HCT116 (cell line): Measurements from ENCODE around the gene CCS. TPM values are rescaled to one million over a fixed set of nuclear protein-coding genes. Genes with fewer than 3 reads are reported as not detected.

Experiments used
- ATAC-seq: fragments of 200-7000 bp; cut with Tn5 transposase; 2 replicates; pipeline ENCODE4 v1.9.1; 2020; ENCODE audit warnings: mild to moderate bottlenecking, moderate library complexity
- BruUV-seq: library from RNA; stranded (reverse); fragments of 400-500 nt; replicated peaks from 2 replicates; lab custom pipeline; 2021; lab: Mats Ljungman, UMichigan
- CTCF ChIA-PET: fragments of 300-600 bp; sonication (Branson Sonifier 250); formaldehyde crosslinking; loops from one replicate; lab custom pipeline; 2021; ENCODE audit warnings: antibody characterized with exemption; lab: Charles Lee
- POLR2A ChIA-PET: fragments of 300-600, 350-600 bp; sonication (Branson Sonifier 250); formaldehyde crosslinking; loops from one replicate; lab custom pipeline; 2021; ENCODE audit warnings: antibody characterized with exemption; lab: Charles Lee
- RAD21 ChIA-PET, 2 experiments: fragments of 300-600 bp; sonication (Branson Sonifier 250); formaldehyde crosslinking; loops; one replicate each; lab custom pipeline; 2023; ENCODE audit warnings: low total read pairs in 2 of 2; ENCODE audit not compliant: uncharacterized antibody in 2 of 2, unreplicated experiment in 2 of 2, low non-redundant PET in 1 of 2; lab: Charles Lee
- DNase-seq: peaks from one replicate; pipeline ENCODE4 v3.0.0-alpha.2; 2010; ENCODE audit warnings: low read depth, low spot score
- H2AFZ ChIP-seq: fragments of 200-600 bp; shearing (Covaris generic), sonication (generic); 2 replicates; pipeline ENCODE4 v1.6.1; 2017; ENCODE audit warnings: low read depth, mixed run types, mixed read lengths, antibody characterized with exemption, low read length; ENCODE audit not compliant: poor library complexity, severe bottlenecking
- H3K27ac ChIP-seq: 2 replicates; pipeline ENCODE4 v1.5.1; 2012; ENCODE audit warnings: low read depth, low read length
- H3K27me3 ChIP-seq: fragments of 200-600 bp; sonication (generic); 2 replicates; pipeline ENCODE4 v1.6.1; 2016; ENCODE audit warnings: mixed run types, low read length, mixed read lengths; ENCODE audit not compliant: insufficient read depth
- H3K36me3 ChIP-seq, 2 experiments: fragments of 200-500 bp in 1 of 2; fragments of 200-600 bp in 1 of 2; sonication (Bioruptor generic) in 1 of 2; sonication (generic) in 1 of 2; 2 replicates each; pipeline versions ENCODE4 v1.5.1 to v1.6.1; 2014 to 2016; ENCODE audit warnings: low read length in 2 of 2, inconsistent platforms in 1 of 2, mixed read lengths in 1 of 2, mixed run types in 1 of 2; ENCODE audit not compliant: insufficient read depth in 2 of 2, control insufficient read depth in 1 of 2
- H3K4me1 ChIP-seq, 2 experiments: fragments of 200-600 bp in 1 of 2; sonication (generic) in 1 of 2; 2 replicates each; pipeline versions ENCODE4 v1.5.1 to v1.6.1; 2012 to 2017; ENCODE audit warnings: low read length in 2 of 2, inconsistent platforms in 1 of 2, mild to moderate bottlenecking in 1 of 2, mixed read lengths in 1 of 2, mixed run types in 1 of 2, moderate library complexity in 1 of 2; ENCODE audit not compliant: insufficient read depth in 2 of 2, control insufficient read depth in 1 of 2
- H3K4me2 ChIP-seq: fragments of 200-600 bp; sonication (generic); 2 replicates; pipeline ENCODE4 v1.6.1; 2017; ENCODE audit warnings: mixed run types, low read length, mixed read lengths
- H3K4me3 ChIP-seq, 2 experiments: fragments of 200-600 bp in 1 of 2; sonication (generic) in 1 of 2; replicated peaks in 1 of 2; 2 replicates each; pipeline ENCODE4 v1.5.1; 2011 to 2016; ENCODE audit warnings: low read length in 2 of 2, control low read depth in 1 of 2, low read depth in 1 of 2, mild to moderate bottlenecking in 1 of 2, mixed read lengths in 1 of 2, mixed run types in 1 of 2
- H3K79me2 ChIP-seq: fragments of 200-600 bp; sonication (generic); 2 replicates; pipeline ENCODE4 v1.6.1; 2017; ENCODE audit warnings: mild to moderate bottlenecking, mixed run types, low read length, moderate library complexity, mixed read lengths; ENCODE audit not compliant: insufficient read depth
- H3K9ac ChIP-seq: fragments of 200-600 bp; sonication (generic); 2 replicates; pipeline ENCODE4 v1.6.1; 2016; ENCODE audit warnings: low read length, mixed read lengths
- H3K9me2 ChIP-seq: fragments of 200-600 bp; sonication (generic), shearing (Covaris generic); 2 replicates; pipeline ENCODE4 v1.6.1; 2017; ENCODE audit warnings: mixed run types, mild to moderate bottlenecking, moderate library complexity; ENCODE audit not compliant: insufficient read depth
- H3K9me3 ChIP-seq, 2 experiments: fragments of 200-500 bp in 1 of 2; fragments of 200-600 bp in 1 of 2; sonication (Bioruptor generic) in 1 of 2; sonication (generic) in 1 of 2; 2 replicates each; pipeline ENCODE4 v1.6.1; 2014 to 2017; ENCODE audit warnings: low read length in 2 of 2, mixed read lengths in 2 of 2, inconsistent platforms in 1 of 2, low read depth in 1 of 2, mild to moderate bottlenecking in 1 of 2, mixed run types in 1 of 2, moderate library complexity in 1 of 2; ENCODE audit not compliant: control insufficient read depth in 1 of 2, insufficient read depth in 1 of 2
- H4K20me1 ChIP-seq: fragments of 200-600 bp; sonication (generic), shearing (Covaris generic); 2 replicates; pipeline ENCODE4 v1.6.1; 2017; ENCODE audit warnings: mixed run types, mild to moderate bottlenecking, moderate library complexity; ENCODE audit not compliant: insufficient read depth
- CBX3 ChIP-seq: IDR thresholded peaks from 2 replicates; pipeline ENCODE4 v1.6.1; 2012; ENCODE audit warnings: low read depth
- ELF1 ChIP-seq: IDR thresholded peaks from 2 replicates; pipeline ENCODE4 v1.6.1; 2012; ENCODE audit warnings: low read depth, borderline replicate concordance
- EZH2 ChIP-seq: fragments of 200-600 bp; sonication (generic); IDR thresholded peaks from 2 replicates; pipeline ENCODE4 v1.6.1; 2017; ENCODE audit warnings: antibody characterized with exemption, mixed run types
- EZH2phosphoT487 ChIP-seq: fragments of 200-600 bp; IDR thresholded peaks from 2 replicates; pipeline ENCODE4 v1.6.1; 2018; ENCODE audit warnings: antibody characterized with exemption, borderline replicate concordance
- FOSL1 ChIP-seq: IDR thresholded peaks from 2 replicates; pipeline ENCODE4 v1.6.1; 2012; ENCODE audit warnings: low read depth
- JUND ChIP-seq: IDR thresholded peaks from 2 replicates; pipeline ENCODE4 v1.6.1; 2012
- POLR2A ChIP-seq: IDR thresholded peaks from 2 replicates; pipeline ENCODE4 v1.7.0; 2011; ENCODE audit warnings: borderline replicate concordance; ENCODE audit not compliant: insufficient read depth, insufficient read length; ENCODE audit errors: extremely low read depth
- POLR2AphosphoS5 ChIP-seq: IDR thresholded peaks from 2 replicates; pipeline ENCODE4 v1.6.1; 2011; ENCODE audit warnings: mild to moderate bottlenecking, low read depth, low read length, moderate library complexity
- RAD21 ChIP-seq: IDR thresholded peaks from 2 replicates; pipeline ENCODE4 v1.6.1; 2012; ENCODE audit warnings: low read depth, mild to moderate bottlenecking
- SIN3A ChIP-seq: IDR thresholded peaks from 2 replicates; pipeline ENCODE4 v1.6.1; 2012; ENCODE audit warnings: low read depth
- SP1 ChIP-seq: IDR thresholded peaks from 2 replicates; pipeline ENCODE4 v1.6.1; 2012; ENCODE audit warnings: low read depth
- SRF ChIP-seq: IDR thresholded peaks from 2 replicates; pipeline ENCODE4 v1.6.1; 2012; ENCODE audit warnings: low read depth
- TCF7L2 ChIP-seq: IDR thresholded peaks from 2 replicates; pipeline ENCODE4 v1.7.0; 2011; ENCODE audit warnings: borderline replicate concordance, inconsistent platforms; ENCODE audit not compliant: insufficient read depth, insufficient read length; ENCODE audit errors: extremely low read depth
- YY1 ChIP-seq: IDR thresholded peaks from 2 replicates; pipeline ENCODE4 v1.6.1; 2011; ENCODE audit warnings: low read length, low read depth, moderate library complexity, mild to moderate bottlenecking; ENCODE audit not compliant: insufficient replicate concordance; ENCODE audit errors: extremely low read depth
- ZFX ChIP-seq: fragments of 450-650 bp; IDR thresholded peaks from 2 replicates; pipeline ENCODE4 v1.6.1; 2017
- ZNF274 ChIP-seq: fragments of 200-500 bp; sonication (Bioruptor generic); IDR thresholded peaks from 2 replicates; pipeline ENCODE4 v1.6.1; 2014; ENCODE audit warnings: mild to moderate bottlenecking, low read depth, low read length, inconsistent platforms
- intact Hi-C: fragments of 100-400 bp; cut with micrococcal nuclease; formaldehyde crosslinking; loops from 2 replicates; pipeline ENCODE4 v1.10.0; 2022
- total RNA-seq: library from RNA; stranded (reverse); gene quantifications from one replicate; pipeline ENCODE4 v1.2.1, GENCODE V29; 2021; ENCODE audit not compliant: unreplicated experiment
- TF ChIP-seq, protein P1 (sequence below), 3 experiments: fragments of 200-600 bp in 1 of 3; sonication (generic) in 1 of 3; IDR thresholded peaks in 2 of 3; conservative IDR thresholded peaks in 1 of 3; 2 replicates each; pipeline ENCODE4 v1.5.1; 2012 to 2017; ENCODE audit warnings: low read depth in 2 of 3, low read length in 2 of 3, antibody characterized with exemption in 1 of 3, borderline replicate concordance in 1 of 3, control low read depth in 1 of 3, mild to moderate bottlenecking in 1 of 3, mixed read lengths in 1 of 3, mixed run types in 1 of 3, moderate library complexity in 1 of 3; ENCODE audit not compliant: insufficient read depth in 1 of 3
- TF ChIP-seq, protein P2 (sequence below): IDR thresholded peaks from 2 replicates; pipeline ENCODE4 v1.6.1; 2012
- TF ChIP-seq, protein P3 (sequence below): IDR thresholded peaks from 2 replicates; pipeline ENCODE4 v1.6.1; 2012

Gene CCS
- total RNA-seq, 1 experiment from 2014 or later: 40.6 TPM

DNA sequence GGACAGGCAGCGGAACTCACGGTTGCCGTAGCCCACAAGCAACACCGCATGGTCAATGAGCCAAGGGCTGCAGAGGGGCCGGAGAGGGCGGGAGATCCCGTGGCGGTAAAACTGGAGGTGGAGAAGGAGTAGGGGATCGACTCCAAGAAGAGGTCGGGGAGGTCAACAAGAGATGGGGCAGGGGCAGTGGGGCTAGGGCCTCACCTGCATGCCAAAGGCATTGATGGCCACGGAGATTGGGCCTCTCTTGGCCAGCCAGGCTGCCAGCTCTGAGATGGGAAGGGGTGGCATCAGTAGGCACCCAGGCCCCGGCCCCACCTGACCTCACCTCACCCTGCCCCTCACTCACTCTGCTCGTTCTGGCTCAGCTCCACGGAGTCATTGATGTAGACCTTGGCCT, 28.4 kb upstream of the CCS start:
- RAD21 ChIA-PET: no interaction called here
- BruUV-seq: no TSS peak
- ATAC-seq (no peak), DNase-seq (no peak)
- H3K4me3 ChIP-seq: no peak overlapping the region
- no peaks in the 10 kb centered on the region for H4K20me1 ChIP-seq
- H3K27me3 ChIP-seq: no peaks in the 10 kb centered on the region
- no peaks in the 10 kb centered on the region for H3K79me2 ChIP-seq
- no peaks in the 10 kb centered on the region for H3K9me3 ChIP-seq
- H3K9me2 ChIP-seq: no peaks in the 10 kb centered on the region
- H3K9ac ChIP-seq: no peak overlapping the region
- H3K36me3 ChIP-seq: no peaks in the 10 kb centered on the region
- H2AFZ ChIP-seq: no peak overlapping the region
- intact Hi-C loops: no loop called here
- no peak overlapping the region for H3K27ac ChIP-seq
- TF ChIP-seq, protein P1, sequence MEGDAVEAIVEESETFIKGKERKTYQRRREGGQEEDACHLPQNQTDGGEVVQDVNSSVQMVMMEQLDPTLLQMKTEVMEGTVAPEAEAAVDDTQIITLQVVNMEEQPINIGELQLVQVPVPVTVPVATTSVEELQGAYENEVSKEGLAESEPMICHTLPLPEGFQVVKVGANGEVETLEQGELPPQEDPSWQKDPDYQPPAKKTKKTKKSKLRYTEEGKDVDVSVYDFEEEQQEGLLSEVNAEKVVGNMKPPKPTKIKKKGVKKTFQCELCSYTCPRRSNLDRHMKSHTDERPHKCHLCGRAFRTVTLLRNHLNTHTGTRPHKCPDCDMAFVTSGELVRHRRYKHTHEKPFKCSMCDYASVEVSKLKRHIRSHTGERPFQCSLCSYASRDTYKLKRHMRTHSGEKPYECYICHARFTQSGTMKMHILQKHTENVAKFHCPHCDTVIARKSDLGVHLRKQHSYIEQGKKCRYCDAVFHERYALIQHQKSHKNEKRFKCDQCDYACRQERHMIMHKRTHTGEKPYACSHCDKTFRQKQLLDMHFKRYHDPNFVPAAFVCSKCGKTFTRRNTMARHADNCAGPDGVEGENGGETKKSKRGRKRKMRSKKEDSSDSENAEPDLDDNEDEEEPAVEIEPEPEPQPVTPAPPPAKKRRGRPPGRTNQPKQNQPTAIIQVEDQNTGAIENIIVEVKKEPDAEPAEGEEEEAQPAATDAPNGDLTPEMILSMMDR (IDR thresholded peaks at IDR 0.05 in 2 of 3, conservative IDR thresholded peaks at IDR 0.05 in 1 of 3; ENCODE audit: borderline replicate concordance in 1 of 3, insufficient read depth in 1 of 3, low read depth in 2 of 3, low read length in 2 of 3): no peak
- TF ChIP-seq SP1: no peak
- no peak for TF ChIP-seq EZH2
- no peak for TF ChIP-seq SRF
- TF ChIP-seq JUND: no peak
- no peak for TF ChIP-seq TCF7L2
- TF ChIP-seq, protein P2, sequence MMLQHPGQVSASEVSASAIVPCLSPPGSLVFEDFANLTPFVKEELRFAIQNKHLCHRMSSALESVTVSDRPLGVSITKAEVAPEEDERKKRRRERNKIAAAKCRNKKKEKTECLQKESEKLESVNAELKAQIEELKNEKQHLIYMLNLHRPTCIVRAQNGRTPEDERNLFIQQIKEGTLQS: no peak
- TF ChIP-seq CBX3: no peak
- no peak for TF ChIP-seq ZNF274
- TF ChIP-seq, protein P3, sequence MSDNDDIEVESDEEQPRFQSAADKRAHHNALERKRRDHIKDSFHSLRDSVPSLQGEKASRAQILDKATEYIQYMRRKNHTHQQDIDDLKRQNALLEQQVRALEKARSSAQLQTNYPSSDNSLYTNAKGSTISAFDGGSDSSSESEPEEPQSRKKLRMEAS: no peak
- TF ChIP-seq RAD21: no peak
- no peak for TF ChIP-seq EZH2phosphoT487
- no peak for TF ChIP-seq POLR2AphosphoS5
- TF ChIP-seq ELF1: no peak
- no peak for TF ChIP-seq SIN3A
- no peak for TF ChIP-seq ZFX
- no peak for TF ChIP-seq YY1
- TF ChIP-seq POLR2A: no peak
- TF ChIP-seq FOSL1: no peak
- H3K4me2 ChIP-seq: no peak overlapping the region
- POLR2A ChIA-PET: no interaction called here
- CTCF ChIA-PET: no interaction called here
- H3K4me1 ChIP-seq: no peaks in the 10 kb centered on the region
